Hindlimb muscle (tissue), 1 donor: ENCODE data around the gene PRSS57. TPM values are rescaled to one million over a fixed set of nuclear protein-coding genes. Genes with fewer than 3 reads are reported as not detected.
"Not testable (repeated sequence)": the region's sequence is repeated elsewhere in the genome, so short reads cannot be mapped to it uniquely, and the experiment has no call there.

Experiments used
- DNase-seq: peaks from one replicate; pipeline ENCODE4 v3.0.0-alpha.2; 2013
- polyA plus RNA-seq: library from polyadenylated mRNA; unstranded; fragments of 120-200 nt; gene quantifications from one replicate; pipeline ENCODE4 v1.2.1, GENCODE V29; 2013; ENCODE audit not compliant: insufficient read length

PRSS57 gene
- polyA plus RNA-seq, 1 donor = 0.32 TPM

- no peak for DNase-seq
These were observed 28.0 kb upstream of the PRSS57 start for GRCh38 chr19:723247-723646.

GRCh38 chr19:722553-723101, 27.4 kb upstream of the PRSS57 start:
- DNase-seq = no peak

- no peak for DNase-seq
These were observed 25.3 kb upstream of the PRSS57 start for GRCh38 chr19:720345-721160.

- peak; percentile 72 for DNase-seq
These were observed 24.5 kb upstream of the PRSS57 start for GRCh38 chr19:719636-720344.

GRCh38 chr19:718991-719512, 23.8 kb upstream of the PRSS57 start:
- DNase-seq = peak; percentile 82

GRCh38 chr19:718251-718951, 23.1 kb upstream of the PRSS57 start:
- no peak for DNase-seq

- no peak for DNase-seq
These were observed 20.1 kb upstream of the PRSS57 start for GRCh38 chr19:715347-715746.

- no peak for DNase-seq
These were observed 16.0 kb upstream of the PRSS57 start for GRCh38 chr19:711254-711653.

- DNase-seq = no peak
These were observed 15.5 kb upstream of the PRSS57 start for GRCh38 chr19:710767-711166.

GRCh38 chr19:709965-710571, 14.8 kb upstream of the PRSS57 start:
- no peak for DNase-seq

- DNase-seq = no peak
These were observed 14.1 kb upstream of the PRSS57 start for GRCh38 chr19:709196-709964.

- no peak for DNase-seq
These were observed 13.2 kb upstream of the PRSS57 start, which contains the start of gene PALM for GRCh38 chr19:708154-709143. Gene PALM, plus strand, starts transcription at chr19:708935. Its CDS starts 212 bp downstream, at chr19:709147.

- DNase-seq = no peak
These were observed 9.1 kb upstream of the PRSS57 start for GRCh38 chr19:704447-704741.

- no peak for DNase-seq
These were observed 8.6 kb upstream of the PRSS57 start for GRCh38 chr19:703651-704446.

- no peak for DNase-seq
These were observed 8.0 kb upstream of the PRSS57 start for GRCh38 chr19:703329-703650.

- DNase-seq = not testable (repeated sequence)
These were observed 7.6 kb upstream of the PRSS57 start for GRCh38 chr19:702847-703246.

- not testable (repeated sequence) for DNase-seq
These were observed 4.6 kb upstream of the PRSS57 start for GRCh38 chr19:699885-700284.

GRCh38 chr19:698529-698928, 3.3 kb upstream of the PRSS57 start:
- DNase-seq = not testable (repeated sequence)

GRCh38 chr19:694481-695351, 536 bp downstream of the PRSS57 start:
- no peak for DNase-seq
